Activated naive CD4-positive, alpha-beta T cell treated with anti-CD3 and anti-CD28 coated beads, Interleukin-2, amount 10 ng/mL, durations not matched to agents 7 days and 5 days (primary cell): Measurements from ENCODE around the gene POLG.
A peak's percentile ranks its signal among the peaks of the same experiment; 100 is the strongest.

ENCODE experiments used
- CTCF ChIA-PET: fragments of 350-600 bp; sonication (Branson Sonifier 250); formaldehyde crosslinking; loops from one replicate; lab custom pipeline; 2021; ENCODE audit warnings: antibody characterized with exemption; lab: Charles Lee
- DNase-seq: peaks from one replicate; pipeline ENCODE4 v3.0.0-alpha.2; 2020
- H3K27ac Mint-ChIP-seq: one replicate; pipeline ENCODE4 v1.8.0; 2021; ENCODE audit warnings: mild to moderate bottlenecking, moderate library complexity, mixed read lengths
- H3K27me3 Mint-ChIP-seq: one replicate; pipeline ENCODE4 v1.8.0; 2021; ENCODE audit warnings: mild to moderate bottlenecking, mixed read lengths
- H3K36me3 Mint-ChIP-seq: one replicate; pipeline ENCODE4 v1.8.0; 2021; ENCODE audit warnings: mixed read lengths
- H3K4me1 Mint-ChIP-seq: one replicate; pipeline ENCODE4 v1.8.0; 2021; ENCODE audit warnings: mixed read lengths
- H3K4me3 Mint-ChIP-seq: one replicate; pipeline ENCODE4 v1.8.0; 2021; ENCODE audit warnings: mild to moderate bottlenecking, moderate library complexity, mixed read lengths
- H3K9me3 Mint-ChIP-seq: one replicate; pipeline ENCODE4 v1.8.0; 2021; ENCODE audit warnings: mixed read lengths

POLG gene

DNA sequence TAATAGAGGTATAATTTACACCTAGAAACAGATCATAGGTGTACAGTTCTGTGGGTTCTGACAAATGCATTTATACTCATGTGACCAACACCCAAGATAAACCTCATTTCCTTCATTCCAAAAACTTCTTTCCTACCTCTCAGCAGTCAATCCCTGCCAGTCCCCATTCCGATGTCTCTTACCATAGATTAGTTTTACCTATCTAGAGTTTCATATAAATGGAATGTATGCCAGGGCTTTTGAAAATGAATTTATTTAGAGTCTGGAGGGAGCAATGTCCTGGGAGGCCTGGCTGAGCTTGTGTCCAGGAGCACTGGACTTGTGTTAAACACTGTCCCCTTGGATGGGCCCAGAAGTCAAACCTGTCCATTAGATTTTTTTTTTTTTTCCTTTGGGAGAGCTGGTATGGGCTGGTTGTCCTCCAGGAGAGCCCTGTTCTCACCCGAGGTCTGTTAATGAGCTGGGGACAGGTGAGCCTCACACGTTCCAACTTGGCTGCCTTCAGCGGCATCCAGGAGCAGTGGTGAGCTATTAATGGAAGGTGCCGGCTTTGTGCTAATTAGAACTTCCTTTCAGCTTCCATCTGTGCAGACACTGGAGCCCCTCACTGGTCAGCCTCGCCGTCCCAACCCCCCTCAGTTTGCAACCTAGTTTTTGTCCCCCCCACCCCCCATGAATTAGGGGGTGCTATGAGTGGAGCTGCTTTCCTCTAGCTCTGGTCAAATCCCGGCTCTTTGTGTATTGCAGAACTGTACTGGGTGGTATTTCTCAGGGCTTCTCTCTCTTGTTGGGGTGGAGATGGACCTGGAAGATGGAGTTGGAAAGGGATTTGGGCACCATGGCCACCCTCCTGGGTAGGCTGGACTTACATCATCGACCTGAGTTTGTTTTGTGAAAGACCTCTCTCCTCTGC is 40.7 kb upstream of the POLG start:
- peaks cover 99% of the 10 kb centered on the region for H3K27me3 Mint-ChIP-seq
- no peaks in the 10 kb centered on the region for H3K36me3 Mint-ChIP-seq
- no peaks in the 10 kb centered on the region for H3K9me3 Mint-ChIP-seq
- peaks cover 4% of the 10 kb centered on the region for H3K4me1 Mint-ChIP-seq
- no peak overlapping the region for H3K27ac Mint-ChIP-seq
- no peak overlapping the region for H3K4me3 Mint-ChIP-seq
- DNase-seq: no peak
- CTCF ChIA-PET: interaction anchor here (0.9 to 5.9 kb wide), 3 partner anchors 16 to 34 kb away, joined by 5 to 47 read pairs (median 6); no protein-coding TSS in a partner anchor

DNA sequence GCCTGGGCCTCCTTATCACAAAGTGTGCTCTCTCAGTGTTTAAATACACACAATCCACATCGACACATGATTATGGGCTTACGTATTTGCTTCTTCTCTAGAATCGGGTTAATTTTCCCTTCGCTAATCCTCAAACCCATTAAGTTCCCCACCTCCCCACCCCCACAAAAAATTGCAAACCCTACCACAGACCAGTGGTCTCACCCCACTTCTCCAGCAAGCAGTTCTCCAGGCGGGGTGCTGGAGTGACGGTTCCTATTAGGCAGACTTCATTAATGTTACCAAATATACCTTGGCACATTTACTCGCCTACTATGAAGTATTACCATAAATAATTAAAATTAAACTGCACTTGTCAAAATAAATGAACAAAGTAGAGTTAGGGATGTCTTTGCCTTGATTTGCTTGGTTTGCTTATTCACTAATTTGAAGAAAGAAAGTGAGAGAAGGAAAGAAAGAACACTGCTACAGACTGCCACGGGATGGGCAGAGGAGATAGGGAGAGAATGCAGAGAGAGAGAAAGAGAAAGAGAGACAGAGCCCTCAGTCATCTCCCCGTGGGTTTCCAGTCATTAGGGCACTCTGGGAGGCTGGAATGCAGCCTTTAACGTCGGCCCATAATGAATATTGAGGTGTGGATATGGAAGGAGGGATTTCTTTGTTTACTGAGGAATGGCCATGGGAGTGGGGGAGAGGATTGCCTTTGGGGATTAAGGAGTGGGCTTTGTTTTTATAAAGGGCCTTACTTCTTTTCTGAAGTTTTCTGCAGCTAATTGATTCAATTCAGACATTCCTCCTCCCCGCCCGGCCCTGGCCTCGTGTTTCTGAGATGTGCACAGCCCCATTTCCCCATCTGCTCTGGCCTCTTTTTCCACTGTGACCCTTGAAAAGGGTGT is 39.7 kb upstream of the POLG start:
- Mint-ChIP-seq H3K4me1 (peaks cover 6% of the 10 kb centered on the region), H3K36me3 (no peaks in the 10 kb centered on the region), H3K9me3 (no peaks in the 10 kb centered on the region), H3K27me3 (peaks cover 99% of the 10 kb centered on the region), H3K4me3 (no peak overlapping the region), H3K27ac (no peak overlapping the region)
- CTCF ChIA-PET: interaction anchor here (0.9 to 5.9 kb wide), 2 partner anchors 15 to 25 kb away, joined by 5 to 47 read pairs; no protein-coding TSS in a partner anchor
- no peak for DNase-seq

- peaks cover 3% of the 10 kb centered on the region for H3K4me1 Mint-ChIP-seq
- H3K27ac Mint-ChIP-seq: peak overlapping the region; percentile 73
- H3K4me3 Mint-ChIP-seq: no peak overlapping the region
- no peak for DNase-seq
- H3K27me3 Mint-ChIP-seq: peaks cover 99% of the 10 kb centered on the region
- CTCF ChIA-PET: interaction anchor here (1.8 to 3.3 kb wide), 2 partner anchors 13 to 57 kb away, joined by 7 to 19 read pairs; no protein-coding TSS in a partner anchor
- no peaks in the 10 kb centered on the region for H3K9me3 Mint-ChIP-seq
- no peaks in the 10 kb centered on the region for H3K36me3 Mint-ChIP-seq
These were observed 37.7 kb upstream of the POLG start for GRCh38 chr15:89372069-89372935.

DNA sequence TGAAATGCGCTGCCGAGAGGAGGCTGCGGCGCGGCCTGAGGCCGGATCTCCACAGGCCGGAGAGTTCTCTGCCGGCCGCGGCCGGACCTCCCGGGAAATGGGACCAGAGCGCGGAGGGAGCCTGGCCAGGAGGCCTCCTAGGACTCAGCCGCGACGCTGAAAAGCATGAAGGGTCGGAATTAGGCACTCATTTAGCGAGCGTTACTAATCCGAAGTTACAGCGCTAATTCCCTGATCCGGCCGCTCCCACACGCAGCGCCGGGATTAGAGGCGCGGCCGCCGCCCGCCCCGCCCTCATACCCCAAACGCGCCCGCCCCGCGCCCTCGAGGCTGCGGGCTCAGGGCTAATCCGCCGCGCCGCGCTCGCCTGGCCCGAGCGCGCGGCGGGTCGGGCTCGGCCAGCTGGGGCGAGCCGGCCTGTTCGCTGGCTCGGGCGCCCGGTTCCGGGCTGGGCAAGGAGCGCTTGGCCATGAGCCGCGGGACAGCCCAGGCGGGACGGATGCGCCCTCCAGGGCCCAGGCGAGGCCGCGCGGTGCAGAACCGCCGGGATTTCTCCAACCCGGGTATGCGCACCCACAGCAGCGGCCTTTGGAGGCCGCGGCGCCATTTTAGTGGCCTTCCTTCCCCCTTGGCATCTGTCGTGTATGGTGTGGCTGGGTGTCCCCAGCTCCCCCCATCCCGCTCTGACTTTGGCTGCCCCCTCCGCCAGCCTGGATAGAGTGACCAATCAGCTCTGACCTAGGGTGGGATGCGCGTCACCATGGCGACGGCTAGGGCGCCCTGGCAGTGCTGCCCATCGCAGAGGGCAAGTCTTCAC is 36.8 kb upstream of the POLG start:
- Mint-ChIP-seq H3K4me1 (peaks cover 9% of the 10 kb centered on the region), H3K27me3 (peaks cover 99% of the 10 kb centered on the region), H3K9me3 (no peaks in the 10 kb centered on the region), H3K36me3 (peaks cover 2% of the 10 kb centered on the region), H3K4me3 (no peak overlapping the region), H3K27ac (no peak overlapping the region)
- no peak for DNase-seq
- CTCF ChIA-PET: interaction anchor here (1.8 to 3.3 kb wide), 2 partner anchors 13 to 58 kb away, joined by 7 to 19 read pairs; no protein-coding TSS in a partner anchor

- Mint-ChIP-seq H3K9me3 (no peaks in the 10 kb centered on the region), H3K36me3 (peaks cover 3% of the 10 kb centered on the region), H3K27ac (peak overlapping the region; percentile 42), H3K4me1 (peaks cover 9% of the 10 kb centered on the region), H3K4me3 (no peak overlapping the region), H3K27me3 (peaks cover 99% of the 10 kb centered on the region)
- CTCF ChIA-PET: interaction anchor here (3.3 kb wide), 1 partner anchor 12 kb away, joined by 19 read pairs; no protein-coding TSS in a partner anchor
- no peak for DNase-seq
These were observed 36.3 kb upstream of the POLG start for GRCh38 chr15:89370978-89371227.

GRCh38 chr15:89370120-89370977 is 35.7 kb upstream of the POLG start:
- Mint-ChIP-seq H3K9me3 (no peaks in the 10 kb centered on the region), H3K4me1 (peaks cover 9% of the 10 kb centered on the region), H3K27me3 (peaks cover 99% of the 10 kb centered on the region), H3K4me3 (no peak overlapping the region), H3K36me3 (peaks cover 3% of the 10 kb centered on the region), H3K27ac (peak overlapping the region; percentile 42)
- CTCF ChIA-PET: interaction anchor here (3.3 kb wide), 1 partner anchor 12 kb away, joined by 19 read pairs; no protein-coding TSS in a partner anchor
- DNase-seq: no peak

- Mint-ChIP-seq H3K4me1 (peaks cover 9% of the 10 kb centered on the region), H3K27me3 (peaks cover 99% of the 10 kb centered on the region), H3K4me3 (no peak overlapping the region), H3K9me3 (no peaks in the 10 kb centered on the region), H3K36me3 (peaks cover 3% of the 10 kb centered on the region), H3K27ac (no peak overlapping the region)
- DNase-seq: no peak
- CTCF ChIA-PET: interaction anchor here (1.0 to 1.4 kb wide), 2 partner anchors 10 to 48 kb away, joined by 4 to 5 read pairs; no protein-coding TSS in a partner anchor
These were observed 34.8 kb upstream of the POLG start for GRCh38 chr15:89369341-89369947.

- Mint-ChIP-seq H3K4me3 (no peak overlapping the region), H3K4me1 (peaks cover 9% of the 10 kb centered on the region), H3K27ac (no peak overlapping the region), H3K27me3 (peaks cover 99% of the 10 kb centered on the region), H3K36me3 (peaks cover 3% of the 10 kb centered on the region), H3K9me3 (no peaks in the 10 kb centered on the region)
- no peak for DNase-seq
- CTCF ChIA-PET: interaction anchor here (0.9 to 1.4 kb wide), 5 partner anchors 8 to 49 kb away, joined by 3 to 5 read pairs (median 4); no protein-coding TSS in a partner anchor
These were observed 34.1 kb upstream of the POLG start for GRCh38 chr15:89368566-89369223.

GRCh38 chr15:89367485-89368451 is 33.1 kb upstream of the POLG start:
- Mint-ChIP-seq H3K4me1 (peaks cover 11% of the 10 kb centered on the region), H3K36me3 (peaks cover 3% of the 10 kb centered on the region), H3K27ac (peak overlapping the region; percentile 69), H3K9me3 (no peaks in the 10 kb centered on the region), H3K27me3 (peaks cover 100% of the 10 kb centered on the region), H3K4me3 (peak overlapping the region; percentile 43)
- CTCF ChIA-PET: interaction anchor here (0.9 to 1.5 kb wide), 5 partner anchors 9 to 50 kb away, joined by 3 to 5 read pairs (median 4); no protein-coding TSS in a partner anchor
- no peak for DNase-seq

- H3K36me3 Mint-ChIP-seq: peaks cover 3% of the 10 kb centered on the region
- no peak for DNase-seq
- CTCF ChIA-PET: interaction anchor here (0.9 to 1.5 kb wide), 3 partner anchors 9 to 49 kb away, joined by 3 to 4 read pairs (median 4); no protein-coding TSS in a partner anchor
- H3K9me3 Mint-ChIP-seq: no peaks in the 10 kb centered on the region
- peaks cover 100% of the 10 kb centered on the region for H3K27me3 Mint-ChIP-seq
- peak overlapping the region; percentile 43 for H3K4me3 Mint-ChIP-seq
- H3K4me1 Mint-ChIP-seq: peaks cover 11% of the 10 kb centered on the region
- H3K27ac Mint-ChIP-seq: peak overlapping the region; percentile 69
These were observed 32.2 kb upstream of the POLG start for GRCh38 chr15:89366656-89367393.
